ENCODE data around the gene FLT3LG.
A peak's percentile ranks its signal among the peaks of the same experiment; 100 is the strongest.

Gene FLT3LG

GRCh38 chr19:49481020-49481683 lies 7.1 kb downstream of the FLT3LG start:
- H3K4me3 ChIP-seq (ENCODE audit: low read length), result no peak overlapping the region
- no peaks in the 10 kb centered on the region for H3K36me3 ChIP-seq (ENCODE audit: insufficient read depth, low read length)
- no peaks in the 10 kb centered on the region for H3K9me3 ChIP-seq (replicated peaks; ENCODE audit: low read length)
- no peak overlapping the region for H3K9ac ChIP-seq (ENCODE audit: low read depth, low read length)
- no peaks in the 10 kb centered on the region for H3K4me1 ChIP-seq (ENCODE audit: control insufficient read depth, insufficient read depth, low read length)
- no peaks in the 10 kb centered on the region for H3K27me3 ChIP-seq (ENCODE audit: control insufficient read depth, insufficient read depth, low read length)
- H3K4me2 ChIP-seq (ENCODE audit: low read length), result no peak overlapping the region

GRCh38 chr19:49486232-49486631 lies 12.2 kb downstream of the FLT3LG start:
- no peak overlapping the region for H3K9ac ChIP-seq (ENCODE audit: low read depth, low read length)
- H3K4me3 ChIP-seq (ENCODE audit: low read length), result no peak overlapping the region
- no peaks in the 10 kb centered on the region for H3K9me3 ChIP-seq (replicated peaks; ENCODE audit: low read length)
- no peaks in the 10 kb centered on the region for H3K27me3 ChIP-seq (ENCODE audit: control insufficient read depth, insufficient read depth, low read length)
- H3K4me1 ChIP-seq (ENCODE audit: control insufficient read depth, insufficient read depth, low read length), result peaks cover 13% of the 10 kb centered on the region
- peaks cover 35% of the 10 kb centered on the region for H3K36me3 ChIP-seq (ENCODE audit: insufficient read depth, low read length)
- H3K4me2 ChIP-seq (ENCODE audit: low read length), result no peak overlapping the region

GRCh38 chr19:49486710-49487276 lies 12.8 kb downstream of the FLT3LG start:
- H3K27me3 ChIP-seq (ENCODE audit: control insufficient read depth, insufficient read depth, low read length), result no peaks in the 10 kb centered on the region
- no peak overlapping the region for H3K4me3 ChIP-seq (ENCODE audit: low read length)
- H3K4me2 ChIP-seq (ENCODE audit: low read length), result peak overlapping the region; percentile 54
- H3K9me3 ChIP-seq (replicated peaks; ENCODE audit: low read length), result no peaks in the 10 kb centered on the region
- peaks cover 39% of the 10 kb centered on the region for H3K36me3 ChIP-seq (ENCODE audit: insufficient read depth, low read length)
- no peak overlapping the region for H3K9ac ChIP-seq (ENCODE audit: low read depth, low read length)
- H3K4me1 ChIP-seq (ENCODE audit: control insufficient read depth, insufficient read depth, low read length), result peaks cover 13% of the 10 kb centered on the region

- Histone ChIP-seq H3K36me3 (ENCODE audit: insufficient read depth, low read length) (peaks cover 46% of the 10 kb centered on the region), H3K4me1 (ENCODE audit: control insufficient read depth, insufficient read depth, low read length) (peaks cover 13% of the 10 kb centered on the region), H3K9me3 (replicated peaks; ENCODE audit: low read length) (no peaks in the 10 kb centered on the region), H3K4me3 (ENCODE audit: low read length) (peak within 1 kb of the TSS; percentile 99), H3K4me2 (ENCODE audit: low read length) (peak within 1 kb of the TSS; percentile 93), H3K9ac (ENCODE audit: low read depth, low read length) (peak within 1 kb of the TSS; percentile 100), H3K27me3 (ENCODE audit: control insufficient read depth, insufficient read depth, low read length) (no peaks in the 10 kb centered on the region)
Measured at GRCh38 chr19:49487277-49488045, 13.4 kb downstream of the FLT3LG start, which contains the start of gene RPL13A. RPL13A (plus strand) TSS chr19:49487608; CDS start chr19:49487630, 22 bp downstream.

- Histone ChIP-seq H3K4me3 (ENCODE audit: low read length) (peak overlapping the region; percentile 99), H3K4me1 (ENCODE audit: control insufficient read depth, insufficient read depth, low read length) (peaks cover 13% of the 10 kb centered on the region), H3K9ac (ENCODE audit: low read depth, low read length) (peak overlapping the region; percentile 100), H3K4me2 (ENCODE audit: low read length) (peak overlapping the region; percentile 93), H3K27me3 (ENCODE audit: control insufficient read depth, insufficient read depth, low read length) (no peaks in the 10 kb centered on the region), H3K36me3 (ENCODE audit: insufficient read depth, low read length) (peaks cover 54% of the 10 kb centered on the region), H3K9me3 (replicated peaks; ENCODE audit: low read length) (no peaks in the 10 kb centered on the region)
Measured at GRCh38 chr19:49488046-49488862, 14.2 kb downstream of the FLT3LG start.

- no peaks in the 10 kb centered on the region for H3K27me3 ChIP-seq (ENCODE audit: control insufficient read depth, insufficient read depth, low read length)
- H3K9ac ChIP-seq (ENCODE audit: low read depth, low read length), result peak overlapping the region; percentile 100
- peak overlapping the region; percentile 99 for H3K4me3 ChIP-seq (ENCODE audit: low read length)
- H3K36me3 ChIP-seq (ENCODE audit: insufficient read depth, low read length), result peaks cover 54% of the 10 kb centered on the region
- peaks cover 13% of the 10 kb centered on the region for H3K4me1 ChIP-seq (ENCODE audit: control insufficient read depth, insufficient read depth, low read length)
- H3K4me2 ChIP-seq (ENCODE audit: low read length), result peak overlapping the region; percentile 93
- H3K9me3 ChIP-seq (replicated peaks; ENCODE audit: low read length), result no peaks in the 10 kb centered on the region
Measured at GRCh38 chr19:49488863-49489537, 15.0 kb downstream of the FLT3LG start.

- peaks cover 13% of the 10 kb centered on the region for H3K4me1 ChIP-seq (ENCODE audit: control insufficient read depth, insufficient read depth, low read length)
- H3K36me3 ChIP-seq (ENCODE audit: insufficient read depth, low read length), result peaks cover 54% of the 10 kb centered on the region
- peak overlapping the region; percentile 100 for H3K9ac ChIP-seq (ENCODE audit: low read depth, low read length)
- peak overlapping the region; percentile 99 for H3K4me3 ChIP-seq (ENCODE audit: low read length)
- peak overlapping the region; percentile 93 for H3K4me2 ChIP-seq (ENCODE audit: low read length)
- no peaks in the 10 kb centered on the region for H3K27me3 ChIP-seq (ENCODE audit: control insufficient read depth, insufficient read depth, low read length)
- no peaks in the 10 kb centered on the region for H3K9me3 ChIP-seq (replicated peaks; ENCODE audit: low read length)
Measured at GRCh38 chr19:49489601-49490167, 15.7 kb downstream of the FLT3LG start.

GRCh38 chr19:49490287-49491029 lies 16.4 kb downstream of the FLT3LG start:
- peak overlapping the region; percentile 93 for H3K4me2 ChIP-seq (ENCODE audit: low read length)
- H3K4me3 ChIP-seq (ENCODE audit: low read length), result peak overlapping the region; percentile 99
- H3K9ac ChIP-seq (ENCODE audit: low read depth, low read length), result peak overlapping the region; percentile 100
- no peaks in the 10 kb centered on the region for H3K27me3 ChIP-seq (ENCODE audit: control insufficient read depth, insufficient read depth, low read length)
- H3K4me1 ChIP-seq (ENCODE audit: control insufficient read depth, insufficient read depth, low read length), result peaks cover 14% of the 10 kb centered on the region
- peaks cover 54% of the 10 kb centered on the region for H3K36me3 ChIP-seq (ENCODE audit: insufficient read depth, low read length)
- no peaks in the 10 kb centered on the region for H3K9me3 ChIP-seq (replicated peaks; ENCODE audit: low read length)

GRCh38 chr19:49491030-49491803 lies 17.2 kb downstream of the FLT3LG start:
- Histone ChIP-seq H3K4me1 (ENCODE audit: control insufficient read depth, insufficient read depth, low read length) (peaks cover 17% of the 10 kb centered on the region), H3K9me3 (replicated peaks; ENCODE audit: low read length) (no peaks in the 10 kb centered on the region), H3K36me3 (ENCODE audit: insufficient read depth, low read length) (peaks cover 54% of the 10 kb centered on the region), H3K4me2 (ENCODE audit: low read length) (peak overlapping the region; percentile 93), H3K27me3 (ENCODE audit: control insufficient read depth, insufficient read depth, low read length) (no peaks in the 10 kb centered on the region), H3K9ac (ENCODE audit: low read depth, low read length) (peak overlapping the region; percentile 100), H3K4me3 (ENCODE audit: low read length) (no peak overlapping the region)
